Fibroblast of skin of left biceps (primary cell): Measurements from ENCODE around the gene ZNHIT6.

Experiments
- DNase-seq, 2 experiments: peaks; one replicate each; pipeline ENCODE4 v3.0.0-alpha.2; 2013; ENCODE audit warnings: low read depth in 2 of 2

ZNHIT6 gene

DNA sequence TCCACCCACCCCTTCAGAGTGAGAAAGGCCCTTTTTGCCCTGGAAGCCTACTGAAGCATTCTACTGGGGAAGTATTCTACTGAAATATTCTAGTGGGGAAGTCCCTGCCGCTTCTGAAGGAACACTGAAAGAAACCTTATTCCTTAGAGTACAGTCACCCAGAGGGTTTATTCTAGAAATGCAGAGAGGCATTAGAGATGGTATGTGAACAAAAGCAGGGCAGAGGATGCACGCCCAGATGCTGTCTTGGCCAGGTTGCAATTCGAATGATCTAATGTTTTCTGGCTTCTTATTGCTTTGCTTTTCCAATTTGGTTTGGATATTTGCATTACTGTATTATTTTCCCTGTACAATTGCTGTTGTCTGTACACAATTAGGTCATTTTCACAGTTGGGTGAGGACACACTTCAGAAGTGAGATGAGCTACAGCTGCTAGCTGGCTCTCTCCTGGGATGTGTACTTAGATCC, 90.6 kb downstream of the ZNHIT6 start:
- no peak for DNase-seq

DNA sequence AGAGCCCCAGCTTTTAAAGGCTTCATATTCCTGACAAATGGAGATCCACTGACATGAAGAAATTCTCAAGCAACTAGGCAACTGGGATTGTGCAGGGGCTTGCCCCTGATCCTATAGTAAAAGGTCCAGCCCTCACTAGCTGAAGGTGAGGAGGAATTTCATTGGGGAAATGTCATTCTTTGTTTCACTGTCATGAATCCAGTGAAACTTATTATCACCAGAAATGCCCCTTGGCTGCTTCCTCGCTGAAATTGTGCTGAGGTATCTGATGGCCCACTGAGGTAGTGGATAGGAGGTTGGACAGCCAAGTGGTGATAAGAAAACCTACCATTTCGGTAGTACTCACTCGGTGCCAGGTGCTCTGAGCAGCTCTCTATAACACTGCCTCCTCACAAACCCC, 91.5 kb downstream of the ZNHIT6 start:
- no peak for DNase-seq

DNA sequence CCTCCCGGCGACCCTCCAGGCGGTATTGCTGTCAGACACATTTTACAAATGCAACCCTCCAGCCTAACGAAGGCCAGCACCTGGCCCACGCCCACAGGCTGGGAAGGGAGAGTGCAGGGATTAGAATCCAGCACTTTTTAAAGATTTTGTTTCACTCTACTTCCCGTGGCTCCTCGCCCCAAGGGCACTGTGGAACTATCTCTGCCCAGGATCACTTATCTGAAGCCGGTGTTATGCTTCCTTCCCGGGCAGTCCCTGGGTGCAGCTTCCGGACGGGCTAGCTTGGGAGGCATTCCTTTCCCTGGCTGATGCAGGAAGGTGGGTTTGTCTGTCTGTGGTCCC, 91.9 kb downstream of the ZNHIT6 start:
- DNase-seq = no peak

DNA sequence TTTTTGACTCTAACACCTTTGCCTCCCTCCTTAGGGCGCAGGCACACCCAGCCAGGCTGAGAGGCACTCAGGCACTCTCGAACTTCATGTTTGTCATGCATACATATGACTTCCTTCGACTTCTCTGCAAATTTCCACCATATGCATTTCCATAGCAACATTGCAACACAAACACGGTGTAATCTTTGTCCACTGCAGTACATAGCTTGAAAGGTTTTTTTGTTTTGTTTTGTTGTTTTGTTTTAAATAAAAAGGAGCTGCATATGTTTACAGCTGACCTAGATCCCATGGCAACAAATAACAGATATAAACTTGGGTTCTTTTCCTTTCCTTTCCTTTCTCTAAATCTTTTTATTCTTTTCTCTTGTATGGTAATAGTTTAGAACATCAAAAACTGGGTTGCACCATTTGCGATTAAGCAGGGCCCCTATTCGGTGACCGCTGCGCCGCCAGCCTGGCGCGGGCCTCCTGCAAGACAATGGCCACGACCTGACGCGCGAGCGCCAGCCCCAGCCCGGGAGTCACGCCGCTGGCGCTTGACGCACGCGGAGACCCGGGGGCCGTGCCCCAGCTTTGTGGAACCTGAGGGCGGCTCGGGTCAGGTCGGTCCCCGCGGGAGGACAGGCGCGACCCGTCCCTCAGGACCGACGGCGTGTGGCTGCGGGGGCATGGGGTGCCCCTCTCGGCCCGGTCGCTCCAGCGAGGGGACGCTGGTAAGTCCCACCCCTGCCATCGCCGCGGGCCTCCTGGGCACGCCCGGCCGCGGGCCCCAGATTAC, 92.5 kb downstream of the ZNHIT6 start:
- DNase-seq = no peak

DNA sequence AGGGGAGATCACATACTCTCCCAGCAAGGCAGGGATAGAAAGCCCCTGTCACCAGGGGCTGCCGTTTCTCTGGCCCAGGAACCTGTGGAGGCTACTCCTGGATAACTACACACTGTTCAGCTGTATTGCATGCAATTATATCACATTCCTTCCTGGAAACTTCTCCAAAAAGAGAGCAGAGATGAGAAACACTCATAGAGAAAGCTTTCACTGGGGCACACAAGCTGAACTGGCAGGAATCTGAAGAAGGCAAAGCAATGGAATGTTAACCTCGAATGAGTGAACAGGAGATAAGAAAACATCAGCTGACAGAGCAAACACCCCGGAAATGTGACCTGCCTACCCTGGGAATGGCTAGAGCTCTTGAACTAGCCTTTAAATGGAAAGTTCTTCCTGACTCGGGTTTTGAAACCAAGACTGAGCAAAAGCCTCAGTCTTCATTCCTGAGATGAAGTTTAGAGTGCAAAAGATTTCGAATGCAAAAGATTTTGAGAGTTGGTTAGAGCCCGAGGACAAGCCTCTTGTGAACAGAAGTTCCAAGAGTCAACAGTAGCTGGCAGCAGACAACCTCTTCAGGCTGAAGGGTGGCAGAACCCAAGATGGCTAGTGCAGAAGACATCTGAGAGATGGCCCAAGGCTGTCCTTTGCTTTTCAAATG, 95.4 kb downstream of the ZNHIT6 start:
- peak; percentile 85 to 87 for DNase-seq

DNA sequence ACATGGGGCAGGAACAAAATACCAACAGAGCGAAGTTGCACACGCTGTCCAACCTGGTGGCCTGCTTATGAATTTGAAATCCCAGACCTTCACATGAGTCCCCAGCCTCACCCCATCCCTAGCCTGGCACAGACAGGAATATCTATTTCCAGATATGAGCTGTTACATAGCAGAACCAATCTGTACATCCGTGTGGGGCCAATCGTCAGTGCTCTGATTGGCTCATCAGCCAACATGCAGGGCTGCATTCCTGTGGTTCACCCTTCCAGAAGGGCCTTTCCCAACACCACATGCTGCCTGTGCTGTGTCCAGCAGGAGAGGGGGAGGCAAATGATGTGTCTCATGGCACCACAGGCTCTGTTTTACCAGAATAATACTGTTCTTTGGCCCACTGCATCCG, 96.4 kb downstream of the ZNHIT6 start:
- peak; percentile 98 for DNase-seq

DNA sequence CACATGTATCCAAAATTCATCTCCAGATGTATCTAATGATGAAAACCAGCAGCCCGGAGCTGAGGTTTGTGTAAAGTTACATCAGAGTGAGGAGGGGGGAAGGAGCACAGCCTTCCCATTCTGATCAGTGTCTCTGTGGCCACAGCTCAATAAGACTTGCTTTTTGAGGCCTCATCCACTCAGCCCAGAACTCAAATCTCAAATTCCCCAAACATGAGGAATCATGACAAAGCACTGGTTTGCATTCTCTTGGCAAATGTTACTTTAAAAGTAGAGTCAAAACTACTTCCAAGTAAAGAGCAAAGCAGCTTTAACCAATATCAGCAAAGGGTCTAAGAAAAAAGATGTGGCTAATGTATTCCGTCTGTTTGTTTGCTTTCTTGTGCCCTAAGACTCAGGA, 96.8 kb downstream of the ZNHIT6 start:
- peak; percentile 95 for DNase-seq

DNA sequence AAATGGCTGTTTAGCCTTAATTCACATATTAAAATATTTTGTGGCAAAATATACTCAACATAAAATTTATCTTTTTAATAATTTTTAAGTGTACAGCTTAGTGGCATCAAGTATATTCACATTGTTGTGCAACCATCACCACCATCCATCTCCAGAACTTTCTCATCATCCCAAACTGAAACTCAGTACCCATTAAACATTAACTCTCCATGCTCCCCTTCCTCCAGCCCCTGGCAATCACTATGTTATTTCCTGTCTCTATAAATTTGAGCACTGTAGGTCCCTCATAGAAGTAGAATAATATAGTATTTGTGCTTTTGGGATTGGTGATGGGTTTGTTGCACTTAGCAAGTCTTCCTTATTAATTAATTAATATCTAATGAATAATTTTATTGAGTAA, 98.3 kb downstream of the ZNHIT6 start:
- DNase-seq = no peak

DNA sequence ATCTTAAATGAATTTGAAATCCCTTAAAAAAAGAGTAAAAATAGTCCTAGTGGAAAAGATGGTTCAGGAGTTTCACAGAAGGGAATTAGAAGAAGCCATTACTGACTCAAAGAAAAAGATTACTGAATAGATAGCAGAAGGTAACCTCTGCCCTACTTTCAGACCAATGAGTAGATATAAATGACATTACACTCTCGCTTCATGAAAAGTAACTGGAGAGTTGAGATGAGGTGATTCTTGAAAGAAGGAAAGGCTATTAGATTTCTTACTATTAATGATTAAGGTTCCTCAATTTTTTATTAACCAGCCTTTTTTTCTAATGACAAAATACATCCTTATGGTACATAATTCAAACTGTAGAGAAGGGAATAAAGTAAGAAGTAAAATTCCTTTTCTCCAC, 99.4 kb downstream of the ZNHIT6 start:
- DNase-seq = no peak

DNA sequence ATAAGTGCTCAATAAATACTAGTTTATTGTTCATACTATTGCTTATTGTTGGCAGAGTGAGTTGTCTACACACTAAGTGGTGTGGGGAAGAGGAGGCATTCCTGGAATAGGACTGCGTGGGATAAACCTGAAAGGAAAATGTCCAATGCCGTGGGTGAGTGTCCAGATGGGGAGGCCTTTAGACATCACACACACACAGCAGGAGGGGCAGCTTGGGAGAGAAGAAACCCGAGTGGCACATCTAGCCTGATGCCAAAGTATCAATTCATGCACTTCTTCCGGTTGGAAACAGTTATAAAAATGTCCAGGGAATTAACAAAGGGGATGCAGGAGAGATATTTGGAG, 100.3 kb downstream of the ZNHIT6 start:
- no peak for DNase-seq

DNA sequence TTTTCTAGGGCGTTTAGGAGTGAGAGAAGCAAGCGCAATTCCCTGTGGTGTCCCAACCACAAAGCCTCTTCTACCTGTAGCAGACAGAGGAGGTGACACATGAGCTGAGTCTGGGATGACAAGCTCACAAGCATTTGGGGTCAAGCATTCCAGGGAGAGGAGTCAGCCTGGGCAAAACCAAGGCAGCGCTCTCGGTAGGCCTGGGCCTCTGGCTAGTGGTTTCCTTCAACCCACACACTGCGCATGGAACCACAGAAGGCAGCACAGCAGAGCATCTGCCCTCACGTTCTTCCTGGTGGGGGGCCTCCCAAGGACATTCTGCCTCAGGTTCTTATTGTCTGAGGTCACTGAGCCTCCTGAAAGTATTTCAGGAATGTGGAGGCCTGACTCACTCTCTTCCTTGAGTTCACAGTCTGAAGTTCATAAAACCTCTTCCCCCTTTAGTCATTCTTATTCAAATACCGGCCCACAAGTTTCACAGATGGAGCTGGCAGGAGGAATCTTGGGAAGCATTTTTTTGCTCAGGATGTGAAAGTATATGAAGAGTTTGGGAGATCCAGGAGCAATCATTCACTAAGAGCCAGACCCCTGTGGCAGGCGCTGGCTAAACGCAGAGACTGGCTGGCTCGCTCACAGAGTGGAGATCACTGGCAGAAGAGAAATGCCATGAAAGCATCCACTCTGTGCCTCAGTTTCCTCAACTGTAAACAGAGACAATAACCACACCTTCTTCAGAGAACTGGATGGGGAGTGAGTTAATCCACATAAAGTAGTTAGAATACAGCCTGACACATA, 100.9 kb downstream of the ZNHIT6 start:
- peak; percentile 100 for DNase-seq

DNA sequence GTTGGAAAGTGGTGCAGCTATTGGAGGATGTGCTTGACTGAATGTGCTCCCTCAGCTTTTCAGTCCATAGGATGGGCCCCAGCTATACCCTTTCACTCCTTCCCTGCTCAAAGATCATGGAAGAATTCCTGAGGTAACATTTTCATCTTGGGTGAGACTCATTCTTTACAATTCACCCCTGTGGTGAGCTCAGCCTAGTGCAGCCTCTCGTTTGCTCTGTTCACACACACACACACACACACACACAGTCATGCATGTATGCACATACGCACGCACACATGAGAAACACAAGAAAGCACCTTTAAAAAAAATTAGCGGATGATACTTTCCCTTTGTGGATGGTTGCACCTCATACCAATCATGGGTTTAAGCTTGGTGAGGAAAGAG, 101.8 kb downstream of the ZNHIT6 start:
- peak; percentile 25 for DNase-seq

DNA sequence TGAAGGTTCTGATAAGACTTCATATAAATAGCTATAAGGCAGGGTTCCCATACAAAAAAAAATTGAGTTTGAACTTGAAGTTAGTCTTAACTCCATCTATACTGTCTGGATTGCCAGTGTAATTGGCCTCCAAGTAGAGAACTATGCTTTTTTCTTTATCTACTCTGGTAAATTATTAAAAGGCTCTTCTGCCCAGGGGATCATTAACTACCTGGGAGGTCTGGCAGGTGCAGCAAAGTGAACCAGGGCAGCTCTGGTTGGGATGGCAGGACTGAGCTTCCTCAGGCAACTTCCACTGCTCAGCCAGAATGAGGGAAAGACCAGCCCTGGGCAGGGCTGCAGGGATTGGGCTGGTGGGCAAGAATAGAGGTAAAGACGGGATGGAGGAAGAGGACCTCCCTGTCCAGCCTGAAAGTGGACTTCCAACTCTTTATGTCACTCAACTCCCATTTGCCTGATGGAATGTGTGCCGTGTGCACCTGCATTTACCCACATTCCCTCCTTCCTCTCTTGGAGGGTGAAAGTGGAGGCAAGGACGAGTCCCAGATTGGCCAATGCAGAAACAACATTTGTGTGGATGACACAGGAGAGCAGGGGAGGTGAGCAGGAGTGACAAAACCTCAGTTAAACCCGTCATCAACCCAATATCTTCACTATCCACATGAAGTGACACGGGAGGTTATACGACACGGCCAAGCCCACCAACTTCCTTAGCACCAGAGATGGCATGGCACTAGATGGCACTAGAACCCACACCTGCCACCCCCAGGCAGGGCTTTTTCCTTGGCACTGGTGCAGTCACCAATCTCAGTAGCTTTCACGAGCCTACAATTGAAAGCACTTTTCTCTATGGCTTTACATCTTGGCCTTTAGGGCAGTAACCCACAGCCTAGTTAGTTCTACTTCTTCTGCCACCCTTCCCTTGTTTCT, 102.5 kb downstream of the ZNHIT6 start:
- DNase-seq = no peak

DNA sequence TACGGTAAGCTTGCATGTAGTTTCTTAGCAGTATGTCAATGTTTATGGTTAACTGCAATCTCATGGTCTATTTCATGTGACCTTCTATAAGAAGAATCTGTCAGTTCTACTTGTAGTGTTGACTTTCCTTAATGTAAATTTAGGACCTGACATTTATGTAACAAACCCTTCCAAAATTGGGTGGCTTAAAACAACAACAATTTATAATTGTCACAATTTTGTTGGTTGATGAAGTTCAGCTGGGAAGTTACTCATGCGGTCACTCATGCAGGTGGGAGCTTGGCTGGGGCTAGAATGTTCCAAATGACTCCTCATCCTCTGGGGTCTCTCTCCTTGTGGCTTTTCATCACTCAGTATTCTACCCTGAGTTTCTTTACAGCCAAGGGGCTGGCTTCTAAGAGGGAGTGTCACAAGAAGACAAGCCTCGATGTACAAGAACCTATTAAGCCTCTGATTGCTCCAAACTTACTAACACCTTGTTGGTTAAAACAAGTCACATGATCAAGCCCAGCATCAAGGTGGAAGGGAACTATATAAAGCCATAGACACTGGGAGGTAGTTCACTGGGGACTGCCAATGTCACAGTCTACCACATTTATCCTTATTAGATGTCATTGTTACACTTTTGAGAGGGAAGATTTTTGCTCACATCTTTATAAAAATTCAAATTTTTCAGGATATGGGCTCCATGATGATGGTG, 103.8 kb downstream of the ZNHIT6 start:
- DNase-seq = no peak

DNA sequence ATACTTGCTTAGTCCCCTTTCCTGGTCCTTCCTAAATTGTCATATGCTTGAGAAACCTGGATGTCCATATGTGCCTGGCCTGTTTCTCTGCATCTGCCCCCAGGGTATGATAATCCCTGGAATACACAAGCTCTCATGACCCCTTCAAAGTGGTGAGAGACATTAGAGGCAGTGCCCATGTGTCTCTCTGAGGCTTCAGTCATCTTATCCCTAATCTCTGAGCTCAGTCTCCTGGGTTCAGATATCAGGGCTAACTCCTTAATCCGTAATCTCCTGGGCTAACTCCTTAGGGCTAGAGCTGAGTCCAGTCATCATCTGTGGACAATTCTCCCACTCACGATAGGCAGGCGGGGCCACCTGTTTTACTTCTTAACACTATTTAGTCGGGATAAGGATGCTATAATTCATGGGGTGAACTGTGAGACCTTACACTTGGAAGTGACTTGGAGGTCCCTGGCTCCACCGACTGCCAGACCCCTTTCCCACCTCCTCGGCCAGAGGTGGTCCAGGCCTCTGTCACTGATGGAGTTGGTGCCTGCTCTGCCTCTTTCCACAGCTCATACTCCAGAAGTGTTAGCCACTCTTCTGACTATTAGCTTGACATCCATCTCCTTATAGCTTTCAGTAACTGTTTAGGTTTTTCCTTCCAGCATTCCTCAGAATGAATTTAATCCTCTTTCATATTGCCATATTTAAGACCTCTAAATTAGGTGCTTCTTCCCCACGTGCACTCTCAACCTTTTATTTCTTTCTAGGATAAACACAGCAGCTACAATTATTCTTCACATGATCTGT, 105.0 kb downstream of the ZNHIT6 start:
- no peak for DNase-seq

DNA sequence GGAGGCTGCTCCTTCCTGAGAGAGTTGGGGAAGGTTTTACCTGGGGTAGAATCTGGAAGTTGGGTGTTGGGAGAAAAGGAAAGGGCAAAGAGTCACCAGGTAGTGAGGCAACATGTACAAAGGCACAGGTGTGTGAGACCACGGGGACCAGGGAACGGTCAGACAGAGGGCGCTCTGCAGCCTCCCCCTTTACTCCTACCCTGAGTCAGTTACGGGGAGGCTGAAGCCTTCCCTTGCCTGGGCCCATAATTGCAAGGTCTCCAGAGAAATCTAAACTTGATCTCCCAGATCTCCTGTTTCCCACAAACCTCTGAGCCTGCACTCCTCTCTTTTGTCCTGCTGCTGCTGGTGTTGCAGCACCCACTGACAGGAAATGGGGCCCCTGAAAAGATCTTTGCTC, 105.7 kb downstream of the ZNHIT6 start:
- DNase-seq = no peak

DNA sequence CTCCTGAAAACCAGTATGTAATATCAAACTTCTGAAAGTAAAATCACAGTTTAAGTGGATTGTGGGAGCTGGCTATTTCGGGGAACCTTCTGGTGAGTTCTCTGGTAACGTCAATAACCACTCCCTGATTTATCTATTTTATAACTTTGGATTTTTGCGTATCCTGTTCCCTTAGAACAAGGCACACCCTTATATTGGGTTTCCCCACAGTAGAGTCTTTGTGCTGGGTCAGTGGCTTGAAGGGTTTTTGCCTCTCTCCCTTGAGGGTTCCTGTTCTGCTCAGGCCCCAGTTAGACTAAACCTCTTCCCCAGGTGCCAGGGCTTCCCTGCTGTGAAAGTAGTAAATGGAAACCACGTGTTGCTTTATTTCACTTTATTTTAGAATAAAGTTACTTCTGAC, 106.3 kb downstream of the ZNHIT6 start:
- DNase-seq = no peak

DNA sequence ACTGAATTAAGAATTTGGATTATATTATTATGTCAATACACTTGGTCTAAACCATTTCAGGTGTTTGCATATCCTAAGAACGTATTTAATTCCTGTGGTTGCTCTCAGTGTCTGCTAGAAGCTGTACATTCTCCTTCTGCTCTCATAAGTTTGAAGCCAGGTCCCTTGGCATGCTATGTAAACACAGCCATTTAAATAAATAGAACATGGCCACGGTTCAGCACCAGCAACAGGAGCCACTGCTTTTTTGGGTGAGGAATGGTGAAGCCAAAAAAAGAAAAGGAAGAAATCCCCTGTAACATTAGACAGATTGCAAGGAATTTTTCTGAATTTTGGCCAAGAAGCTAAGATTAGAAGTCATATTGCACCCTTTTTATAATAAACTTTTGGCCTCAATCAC, 108.6 kb downstream of the ZNHIT6 start:
- no peak for DNase-seq
